ENCODE measurements around the gene RCVRN.

The RCVRN gene

GRCh38 chr17:9886141-9886930, 18.7 kb downstream of the RCVRN start:
- Histone ChIP-seq H3K4me1 (ENCODE audit: control insufficient read depth, insufficient read depth, low read length) (no peaks in the 10 kb centered on the region), H3K27me3 (ENCODE audit: control insufficient read depth, insufficient read depth, low read length) (no peaks in the 10 kb centered on the region), H3K36me3 (ENCODE audit: control insufficient read depth, insufficient read depth, low read length) (no peaks in the 10 kb centered on the region), H3K27ac (ENCODE audit: low read depth, low read length) (no peak overlapping the region), H3K4me3 (ENCODE audit: low read length) (no peak overlapping the region), H3K9ac (ENCODE audit: low read length) (no peak overlapping the region)

DNA sequence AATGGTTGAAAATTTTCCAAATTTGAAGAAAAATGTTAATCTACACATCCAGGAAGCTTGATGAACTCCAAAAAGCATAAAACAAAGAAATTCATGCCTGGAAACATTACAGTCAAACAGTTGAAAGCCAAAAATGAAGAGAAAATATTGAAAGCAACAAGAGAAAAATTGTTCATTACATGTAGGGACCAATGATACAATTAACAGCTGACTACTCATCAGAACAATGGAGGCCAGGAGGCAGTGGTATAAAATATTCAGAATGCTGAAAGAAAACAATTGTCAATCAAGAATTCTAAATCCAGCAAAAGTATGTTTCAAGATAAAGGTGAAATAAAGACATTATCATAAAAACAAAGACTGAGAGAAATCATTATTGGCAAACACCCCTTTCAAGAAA, 21.6 kb downstream of the RCVRN start:
- no peak overlapping the region for H3K4me3 ChIP-seq (ENCODE audit: low read length)
- no peaks in the 10 kb centered on the region for H3K4me1 ChIP-seq (ENCODE audit: control insufficient read depth, insufficient read depth, low read length)
- no peaks in the 10 kb centered on the region for H3K36me3 ChIP-seq (ENCODE audit: control insufficient read depth, insufficient read depth, low read length)
- H3K9ac ChIP-seq (ENCODE audit: low read length): no peak overlapping the region
- H3K27ac ChIP-seq (ENCODE audit: low read depth, low read length): no peak overlapping the region
- no peaks in the 10 kb centered on the region for H3K27me3 ChIP-seq (ENCODE audit: control insufficient read depth, insufficient read depth, low read length)

DNA sequence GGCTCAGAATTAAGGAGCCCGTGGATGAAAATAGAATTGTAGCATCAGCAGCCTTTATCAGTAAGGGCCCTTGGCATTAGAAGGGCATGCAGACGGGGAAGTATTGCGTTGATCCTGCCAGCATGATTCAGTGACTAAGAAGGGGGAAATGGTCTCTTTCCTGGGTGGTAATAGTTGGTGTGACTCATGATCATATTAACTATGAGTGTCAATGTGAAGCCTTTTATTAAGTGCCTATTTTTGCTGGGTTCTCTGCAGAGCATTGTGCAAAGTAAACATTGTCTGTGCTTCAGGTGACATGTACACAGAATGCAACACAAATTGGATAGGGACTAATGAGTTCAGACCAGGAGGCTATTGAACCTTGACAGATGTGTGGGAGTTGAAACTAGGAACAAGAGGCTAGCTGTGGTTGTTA, 24.5 kb downstream of the RCVRN start:
- Histone ChIP-seq H3K27me3 (ENCODE audit: control insufficient read depth, insufficient read depth, low read length) (no peaks in the 10 kb centered on the region), H3K9ac (ENCODE audit: low read length) (no peak overlapping the region), H3K4me1 (ENCODE audit: control insufficient read depth, insufficient read depth, low read length) (no peaks in the 10 kb centered on the region), H3K36me3 (ENCODE audit: control insufficient read depth, insufficient read depth, low read length) (no peaks in the 10 kb centered on the region), H3K4me3 (ENCODE audit: low read length) (no peak overlapping the region), H3K27ac (ENCODE audit: low read depth, low read length) (no peak overlapping the region)

- Histone ChIP-seq H3K27ac (ENCODE audit: low read depth, low read length) (no peak overlapping the region), H3K36me3 (ENCODE audit: control insufficient read depth, insufficient read depth, low read length) (no peaks in the 10 kb centered on the region), H3K9ac (ENCODE audit: low read length) (no peak overlapping the region), H3K4me1 (ENCODE audit: control insufficient read depth, insufficient read depth, low read length) (peaks cover 2% of the 10 kb centered on the region), H3K27me3 (ENCODE audit: control insufficient read depth, insufficient read depth, low read length) (no peaks in the 10 kb centered on the region), H3K4me3 (ENCODE audit: low read length) (no peak overlapping the region)
Measured at GRCh38 chr17:9878786-9879525, 26.1 kb downstream of the RCVRN start.

DNA sequence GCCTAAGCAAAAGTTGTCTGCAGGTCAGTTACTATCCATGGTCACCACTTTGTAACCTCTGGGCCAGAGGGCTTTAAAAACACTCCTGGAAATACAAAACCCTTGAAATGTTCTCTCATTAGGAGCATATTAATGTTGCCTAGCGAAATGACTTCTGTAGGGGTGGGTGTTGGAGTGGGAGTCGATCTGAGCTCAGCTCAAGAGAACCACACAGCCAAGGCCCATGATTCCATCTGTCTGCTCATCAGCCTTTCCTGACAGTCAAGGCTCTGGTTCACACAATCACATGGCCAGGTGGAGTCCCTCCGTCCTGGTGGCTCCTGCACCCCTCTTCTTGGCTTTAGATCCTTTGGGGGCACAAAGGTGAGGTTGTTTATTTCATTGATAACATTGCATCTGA, 26.7 kb downstream of the RCVRN start:
- peaks cover 2% of the 10 kb centered on the region for H3K4me1 ChIP-seq (ENCODE audit: control insufficient read depth, insufficient read depth, low read length)
- H3K4me3 ChIP-seq (ENCODE audit: low read length): no peak overlapping the region
- no peak overlapping the region for H3K9ac ChIP-seq (ENCODE audit: low read length)
- H3K36me3 ChIP-seq (ENCODE audit: control insufficient read depth, insufficient read depth, low read length): no peaks in the 10 kb centered on the region
- no peaks in the 10 kb centered on the region for H3K27me3 ChIP-seq (ENCODE audit: control insufficient read depth, insufficient read depth, low read length)
- no peak overlapping the region for H3K27ac ChIP-seq (ENCODE audit: low read depth, low read length)

DNA sequence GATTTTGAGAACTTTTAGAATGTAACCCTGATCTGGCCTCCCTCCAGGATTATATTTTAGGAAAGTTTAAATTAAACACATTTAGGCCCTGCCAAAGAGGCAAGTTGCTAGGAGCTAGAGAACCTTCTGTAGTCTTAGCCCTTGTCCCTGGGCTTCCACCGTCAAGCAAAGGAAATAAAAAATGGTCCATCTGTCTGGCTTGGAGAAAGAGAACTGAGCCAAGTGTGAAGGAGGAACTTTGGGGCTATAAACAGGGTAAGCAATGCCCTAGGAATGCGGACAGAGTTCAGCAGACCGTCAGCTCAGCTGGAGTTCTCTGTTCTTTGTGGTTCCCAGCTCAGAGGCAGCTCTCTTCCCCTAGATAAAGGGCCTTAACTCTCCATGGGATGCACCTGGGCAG, 29.6 kb downstream of the RCVRN start:
- Histone ChIP-seq H3K27ac (ENCODE audit: low read depth, low read length) (no peak overlapping the region), H3K4me1 (ENCODE audit: control insufficient read depth, insufficient read depth, low read length) (peaks cover 2% of the 10 kb centered on the region), H3K27me3 (ENCODE audit: control insufficient read depth, insufficient read depth, low read length) (no peaks in the 10 kb centered on the region), H3K4me3 (ENCODE audit: low read length) (no peak overlapping the region), H3K9ac (ENCODE audit: low read length) (no peak overlapping the region), H3K36me3 (ENCODE audit: control insufficient read depth, insufficient read depth, low read length) (no peaks in the 10 kb centered on the region)

DNA sequence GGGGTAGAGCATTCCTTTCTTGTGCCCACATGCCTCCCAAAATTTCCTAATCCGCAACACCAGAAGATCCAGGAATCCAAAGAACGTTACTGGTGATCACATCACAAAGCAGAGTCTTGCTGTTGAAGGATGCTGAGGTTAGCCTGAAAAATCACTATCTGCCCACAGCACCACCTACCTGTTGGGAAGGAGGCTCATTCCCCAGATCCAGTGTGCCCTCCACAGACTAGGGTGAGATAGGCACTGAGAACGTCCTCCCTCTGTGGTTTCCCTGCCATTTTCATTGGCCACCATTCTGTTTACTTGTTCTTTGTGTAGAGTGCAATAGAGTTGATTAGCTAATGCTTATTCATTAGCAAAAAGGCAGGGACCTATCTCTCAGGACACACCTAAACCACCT, 30.3 kb downstream of the RCVRN start:
- no peak overlapping the region for H3K4me3 ChIP-seq (ENCODE audit: low read length)
- H3K4me1 ChIP-seq (ENCODE audit: control insufficient read depth, insufficient read depth, low read length): peaks cover 2% of the 10 kb centered on the region
- no peak overlapping the region for H3K9ac ChIP-seq (ENCODE audit: low read length)
- no peak overlapping the region for H3K27ac ChIP-seq (ENCODE audit: low read depth, low read length)
- H3K36me3 ChIP-seq (ENCODE audit: control insufficient read depth, insufficient read depth, low read length): no peaks in the 10 kb centered on the region
- H3K27me3 ChIP-seq (ENCODE audit: control insufficient read depth, insufficient read depth, low read length): no peaks in the 10 kb centered on the region

GRCh38 chr17:9872852-9873251, 32.2 kb downstream of the RCVRN start:
- Histone ChIP-seq H3K36me3 (ENCODE audit: control insufficient read depth, insufficient read depth, low read length) (no peaks in the 10 kb centered on the region), H3K4me1 (ENCODE audit: control insufficient read depth, insufficient read depth, low read length) (peaks cover 2% of the 10 kb centered on the region), H3K27ac (ENCODE audit: low read depth, low read length) (no peak overlapping the region), H3K27me3 (ENCODE audit: control insufficient read depth, insufficient read depth, low read length) (no peaks in the 10 kb centered on the region), H3K4me3 (ENCODE audit: low read length) (no peak overlapping the region), H3K9ac (ENCODE audit: low read length) (no peak overlapping the region)

DNA sequence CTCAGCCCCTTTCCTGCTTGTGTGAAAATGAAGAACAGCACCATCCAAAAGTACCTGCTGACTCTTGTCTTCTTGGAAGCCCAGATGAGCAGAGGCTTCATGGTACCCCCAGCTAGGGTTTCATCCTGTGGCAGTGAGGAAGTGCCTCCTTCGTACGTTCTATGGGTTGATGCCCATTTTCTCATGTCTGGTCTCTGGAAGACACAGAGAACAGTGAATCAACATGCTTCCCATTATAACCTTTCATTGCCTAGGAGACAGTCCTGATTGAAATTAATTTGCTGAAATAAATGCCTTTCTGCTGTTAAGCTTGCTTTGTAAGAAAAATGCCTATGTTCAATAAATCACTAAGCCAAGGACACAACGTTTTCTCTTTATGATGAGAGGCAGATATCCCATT, 36.5 kb downstream of the RCVRN start:
- H3K36me3 ChIP-seq (ENCODE audit: control insufficient read depth, insufficient read depth, low read length): no peaks in the 10 kb centered on the region
- H3K4me3 ChIP-seq (ENCODE audit: low read length): no peak overlapping the region
- no peak overlapping the region for H3K27ac ChIP-seq (ENCODE audit: low read depth, low read length)
- no peak overlapping the region for H3K9ac ChIP-seq (ENCODE audit: low read length)
- no peaks in the 10 kb centered on the region for H3K27me3 ChIP-seq (ENCODE audit: control insufficient read depth, insufficient read depth, low read length)
- H3K4me1 ChIP-seq (ENCODE audit: control insufficient read depth, insufficient read depth, low read length): no peaks in the 10 kb centered on the region

DNA sequence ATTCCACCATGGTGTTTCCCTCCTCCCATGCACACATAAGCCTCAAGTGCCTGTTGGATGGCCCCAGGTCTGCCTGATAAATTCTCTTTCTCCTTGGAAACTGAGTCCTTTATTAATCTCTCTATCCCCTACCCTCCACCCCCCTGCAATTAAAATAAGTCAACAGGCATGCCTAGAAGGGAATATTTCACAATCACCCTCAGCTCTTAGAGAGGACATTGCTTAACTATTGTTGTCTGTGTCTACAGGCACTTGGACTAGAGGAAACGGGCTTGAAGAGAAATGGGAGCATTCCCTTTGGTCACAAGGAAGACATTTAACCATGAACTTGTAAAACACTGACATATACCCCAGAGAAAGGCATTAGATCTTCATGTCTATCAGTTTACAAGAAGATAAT, 39.5 kb downstream of the RCVRN start:
- H3K27me3 ChIP-seq (ENCODE audit: control insufficient read depth, insufficient read depth, low read length): no peaks in the 10 kb centered on the region
- H3K4me3 ChIP-seq (ENCODE audit: low read length): no peak overlapping the region
- H3K36me3 ChIP-seq (ENCODE audit: control insufficient read depth, insufficient read depth, low read length): no peaks in the 10 kb centered on the region
- H3K9ac ChIP-seq (ENCODE audit: low read length): no peak overlapping the region
- H3K4me1 ChIP-seq (ENCODE audit: control insufficient read depth, insufficient read depth, low read length): no peaks in the 10 kb centered on the region
- no peak overlapping the region for H3K27ac ChIP-seq (ENCODE audit: low read depth, low read length)

GRCh38 chr17:9862949-9863348, 42.1 kb downstream of the RCVRN start:
- Histone ChIP-seq H3K4me3 (ENCODE audit: low read length) (no peak overlapping the region), H3K36me3 (ENCODE audit: control insufficient read depth, insufficient read depth, low read length) (no peaks in the 10 kb centered on the region), H3K27ac (ENCODE audit: low read depth, low read length) (no peak overlapping the region), H3K4me1 (ENCODE audit: control insufficient read depth, insufficient read depth, low read length) (no peaks in the 10 kb centered on the region), H3K9ac (ENCODE audit: low read length) (no peak overlapping the region), H3K27me3 (ENCODE audit: control insufficient read depth, insufficient read depth, low read length) (no peaks in the 10 kb centered on the region)

DNA sequence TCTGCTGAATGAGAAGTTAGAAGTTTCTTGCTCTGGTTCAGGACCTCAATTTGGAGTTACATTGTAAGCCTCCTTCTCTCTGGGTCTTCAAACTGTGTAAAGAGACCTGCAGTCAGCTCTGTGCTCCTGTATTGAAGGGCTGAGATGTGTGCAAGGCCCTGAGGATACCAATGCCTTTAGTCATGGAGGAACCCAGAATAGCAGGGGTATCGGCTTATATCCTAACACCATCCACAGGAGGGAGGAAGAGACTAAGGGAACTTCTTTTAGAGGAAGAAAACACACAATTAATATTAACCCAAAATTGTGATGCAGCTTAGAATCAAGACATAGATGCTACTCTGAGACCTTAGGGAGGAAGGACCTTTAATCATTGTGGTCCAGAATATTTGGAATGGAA, 42.9 kb downstream of the RCVRN start:
- no peaks in the 10 kb centered on the region for H3K36me3 ChIP-seq (ENCODE audit: control insufficient read depth, insufficient read depth, low read length)
- no peaks in the 10 kb centered on the region for H3K4me1 ChIP-seq (ENCODE audit: control insufficient read depth, insufficient read depth, low read length)
- H3K4me3 ChIP-seq (ENCODE audit: low read length): no peak overlapping the region
- no peak overlapping the region for H3K27ac ChIP-seq (ENCODE audit: low read depth, low read length)
- no peaks in the 10 kb centered on the region for H3K27me3 ChIP-seq (ENCODE audit: control insufficient read depth, insufficient read depth, low read length)
- no peak overlapping the region for H3K9ac ChIP-seq (ENCODE audit: low read length)

DNA sequence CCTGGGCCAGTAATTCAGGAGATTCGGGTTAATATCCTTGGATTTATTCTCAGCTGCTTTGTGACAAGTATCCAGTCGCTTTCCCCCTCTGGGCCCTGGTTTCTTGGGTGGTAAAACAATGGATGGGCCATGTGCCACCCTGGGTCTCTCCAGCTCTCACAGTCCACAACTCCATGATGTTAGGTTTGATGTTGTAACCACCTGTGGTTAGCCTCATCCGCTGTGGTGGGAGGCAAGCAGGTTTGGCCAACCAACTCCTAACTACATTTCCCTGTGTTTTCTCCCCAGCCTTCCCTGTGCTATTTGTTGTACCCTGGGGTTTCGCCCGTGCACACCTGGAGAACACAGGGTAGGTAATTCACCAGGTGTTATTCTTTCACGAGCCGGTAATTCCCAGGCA, 44.2 kb downstream of the RCVRN start:
- no peaks in the 10 kb centered on the region for H3K27me3 ChIP-seq (ENCODE audit: control insufficient read depth, insufficient read depth, low read length)
- no peaks in the 10 kb centered on the region for H3K4me1 ChIP-seq (ENCODE audit: control insufficient read depth, insufficient read depth, low read length)
- no peak overlapping the region for H3K9ac ChIP-seq (ENCODE audit: low read length)
- H3K36me3 ChIP-seq (ENCODE audit: control insufficient read depth, insufficient read depth, low read length): no peaks in the 10 kb centered on the region
- H3K4me3 ChIP-seq (ENCODE audit: low read length): no peak overlapping the region
- no peak overlapping the region for H3K27ac ChIP-seq (ENCODE audit: low read depth, low read length)

Data from rectal smooth muscle tissue (tissue), 1 donor.